H1 (cell line): Measurements from ENCODE around the gene ELOVL5. TPM values are rescaled to one million over a fixed set of nuclear protein-coding genes. Genes with fewer than 3 reads are reported as not detected.

Experiments
- CTCF ChIA-PET: fragments of 300-600 bp; sonication (Branson Sonifier 250); formaldehyde crosslinking; loops from one replicate; lab custom pipeline; 2021; ENCODE audit not compliant: partially characterized antibody; lab: Charles Lee
- POLR2A ChIA-PET: fragments of 300-600 bp; sonication (Branson Sonifier 250); formaldehyde crosslinking; loops from one replicate; lab custom pipeline; 2021; ENCODE audit warnings: inconsistent platforms; ENCODE audit not compliant: partially characterized antibody; lab: Charles Lee
- DNase-seq, 2 experiments: peaks; one replicate each; pipeline versions ENCODE4 v3.0.0 to v3.0.0-alpha.2; 2010 to 2022; ENCODE audit warnings: low spot score in 2 of 2, low read depth in 1 of 2, mixed read lengths in 1 of 2
- FAIRE-seq: peaks from 2 replicates; lab custom pipeline; 2011; peaks lifted over from hg19 to GRCh38; lab: Jason Lieb, UNC
- H2AFZ ChIP-seq: 2 replicates; pipeline ENCODE4 v1.8.1; 2012; ENCODE audit warnings: low read length, inconsistent platforms
- H2AK5ac ChIP-seq: 2 replicates; pipeline ENCODE4 v1.6.1; 2013; ENCODE audit warnings: low read depth, low read length
- H2BK120ac ChIP-seq: replicated peaks from 2 replicates; pipeline ENCODE3; 2013; ENCODE audit warnings: low read depth, low read length, inconsistent platforms
- H2BK12ac ChIP-seq: 2 replicates; pipeline ENCODE4 v1.6.1; 2013; ENCODE audit warnings: low read depth, low read length
- H2BK15ac ChIP-seq: 2 replicates; pipeline ENCODE4 v1.6.1; 2013; ENCODE audit warnings: low read length
- H2BK20ac ChIP-seq: 2 replicates; pipeline ENCODE4 v1.6.1; 2013; ENCODE audit warnings: low read length
- H2BK5ac ChIP-seq: 2 replicates; pipeline ENCODE4 v1.6.1; 2013; ENCODE audit warnings: low read depth, low read length
- H3K14ac ChIP-seq: 2 replicates; pipeline ENCODE4 v1.6.1; 2013; ENCODE audit warnings: inconsistent platforms; ENCODE audit not compliant: insufficient read length
- H3K18ac ChIP-seq: 2 replicates; pipeline ENCODE4 v1.6.1; 2013; ENCODE audit warnings: low read length; ENCODE audit errors: extremely low read depth
- H3K23ac ChIP-seq: 2 replicates; pipeline ENCODE4 v1.6.1; 2013; ENCODE audit warnings: inconsistent platforms; ENCODE audit not compliant: insufficient read length
- H3K23me2 ChIP-seq: 2 replicates; pipeline ENCODE4 v1.6.1; 2013; ENCODE audit warnings: low read depth, low read length
- H3K27ac ChIP-seq: 2 replicates; pipeline ENCODE4 v1.6.1; 2011; ENCODE audit warnings: low read depth, low read length, inconsistent platforms
- H3K27me3 ChIP-seq, 4 experiments: replicated peaks in 1 of 4; 1 replicate in 1 of 4; 2 replicates in 3 of 4; pipeline versions ENCODE4 v1.6.1 to v1.8.1; 2011 to 2013; ENCODE audit warnings: low read length in 3 of 4, mild to moderate bottlenecking in 3 of 4, inconsistent platforms in 2 of 4, mixed read lengths in 2 of 4, moderate library complexity in 1 of 4; ENCODE audit not compliant: control insufficient read depth in 3 of 4, insufficient read depth in 3 of 4; ENCODE audit errors: extremely low read depth in 1 of 4
- H3K36me3 ChIP-seq, 4 experiments: 2 replicates each; pipeline versions ENCODE4 v1.6.1 to v1.8.1; 2011 to 2013; ENCODE audit warnings: mild to moderate bottlenecking in 4 of 4, low read length in 3 of 4, moderate library complexity in 2 of 4, control low read depth in 1 of 4, inconsistent platforms in 1 of 4; ENCODE audit not compliant: insufficient read depth in 4 of 4, control insufficient read depth in 2 of 4
- H3K4ac ChIP-seq: replicated peaks from 2 replicates; pipeline ENCODE3; 2013; ENCODE audit warnings: low read length, low read depth, mixed read lengths, inconsistent platforms; ENCODE audit not compliant: insufficient read length
- H3K4me1 ChIP-seq, 4 experiments: replicated peaks in 1 of 4; 1 replicate in 1 of 4; 2 replicates in 3 of 4; pipeline versions ENCODE4 v1.6.1 to v1.8.1; 2011 to 2013; ENCODE audit warnings: low read length in 3 of 4, inconsistent platforms in 2 of 4, mixed read lengths in 1 of 4; ENCODE audit not compliant: insufficient read depth in 4 of 4, control insufficient read depth in 3 of 4
- H3K4me2 ChIP-seq, 2 experiments: 2 replicates each; pipeline versions ENCODE4 v1.6.1 to v1.8.1; 2011 to 2013; ENCODE audit warnings: low read depth in 2 of 2, low read length in 2 of 2, control low read depth in 1 of 2, inconsistent platforms in 1 of 2, mild to moderate bottlenecking in 1 of 2; ENCODE audit not compliant: insufficient read depth in 1 of 2
- H3K4me3 ChIP-seq, 4 experiments: fragments of 200-600, 300-600 bp in 1 of 4; sonication (generic), shearing (Covaris generic), sonication (Bioruptor Twin) in 1 of 4; 2 replicates each; pipeline versions ENCODE4 v1.5.1 to v1.8.1; 2011 to 2016; ENCODE audit warnings: low read length in 4 of 4, low read depth in 3 of 4, control low read depth in 2 of 4, inconsistent platforms in 2 of 4, mild to moderate bottlenecking in 2 of 4, mixed read lengths in 1 of 4, moderate library complexity in 1 of 4; ENCODE audit not compliant: insufficient read depth in 2 of 4; ENCODE audit errors: extremely low read depth in 1 of 4
- H3K56ac ChIP-seq: replicated peaks from 2 replicates; pipeline ENCODE3; 2013; ENCODE audit warnings: low read depth, mild to moderate bottlenecking, mixed read lengths, low read length, inconsistent platforms; ENCODE audit not compliant: insufficient read length
- H3K79me1 ChIP-seq: 2 replicates; pipeline ENCODE4 v1.6.1; 2013; ENCODE audit warnings: low read depth, low read length, control low read depth
- H3K79me2 ChIP-seq, 2 experiments: 2 replicates each; pipeline versions ENCODE4 v1.6.1 to v1.8.1; 2012 to 2013; ENCODE audit warnings: low read length in 2 of 2, mild to moderate bottlenecking in 2 of 2, inconsistent platforms in 1 of 2; ENCODE audit not compliant: insufficient read depth in 2 of 2, control insufficient read depth in 1 of 2
- H3K9ac ChIP-seq, 4 experiments: replicated peaks in 1 of 4; 1 replicate in 1 of 4; 2 replicates in 3 of 4; pipeline versions ENCODE4 v1.6.1 to v1.8.1; 2011 to 2013; ENCODE audit warnings: low read depth in 3 of 4, low read length in 3 of 4, control low read depth in 2 of 4, mild to moderate bottlenecking in 2 of 4, moderate library complexity in 2 of 4, inconsistent platforms in 1 of 4; ENCODE audit errors: extremely low read depth in 1 of 4
- H3K9me3 ChIP-seq, 2 experiments: 2 replicates each; pipeline versions ENCODE4 v1.6.1 to v1.8.1; 2012 to 2013; ENCODE audit warnings: mild to moderate bottlenecking in 2 of 2, moderate library complexity in 2 of 2, control low read depth in 1 of 2, inconsistent platforms in 1 of 2, low read depth in 1 of 2, low read length in 1 of 2, mixed read lengths in 1 of 2; ENCODE audit not compliant: insufficient read depth in 2 of 2
- H4K20me1 ChIP-seq, 2 experiments: replicated peaks in 1 of 2; 2 replicates each; pipeline versions ENCODE3 to v1.8.1; 2011 to 2013; ENCODE audit warnings: inconsistent platforms in 2 of 2, low read length in 2 of 2, mild to moderate bottlenecking in 1 of 2; ENCODE audit not compliant: insufficient read depth in 2 of 2, control insufficient read depth in 1 of 2
- H4K5ac ChIP-seq: 2 replicates; pipeline ENCODE4 v1.6.1; 2013; ENCODE audit warnings: low read length, low read depth, mixed read lengths, inconsistent platforms; ENCODE audit not compliant: insufficient read length
- H4K8ac ChIP-seq: 2 replicates; pipeline ENCODE4 v1.8.0; 2013; ENCODE audit warnings: mild to moderate bottlenecking, moderate library complexity, low read length, inconsistent platforms; ENCODE audit not compliant: insufficient read depth; ENCODE audit errors: extremely low read depth
- H4K91ac ChIP-seq: replicated peaks from 2 replicates; pipeline ENCODE3; 2013; ENCODE audit warnings: low read length, mixed read lengths, inconsistent platforms; ENCODE audit not compliant: insufficient read length
- GTF2F1 ChIP-seq: IDR thresholded peaks from 2 replicates; pipeline ENCODE4 v1.6.1; 2012; ENCODE audit warnings: low read depth, low read length, improper control_type of control experiment, borderline replicate concordance
- KDM1A ChIP-seq: fragments of 200-600, 300-600 bp; sonication (generic); IDR thresholded peaks from 2 replicates; pipeline ENCODE4 v1.7.1; 2016; ENCODE audit warnings: mild to moderate bottlenecking, low read length, borderline replicate concordance
- MAFK ChIP-seq: IDR thresholded peaks from 2 replicates; pipeline ENCODE4 v1.6.1; 2012; ENCODE audit warnings: low read depth, mild to moderate bottlenecking, improper control_type of control experiment, low read length
- SP2 ChIP-seq: IDR thresholded peaks from 2 replicates; pipeline ENCODE4 v1.6.1; 2012; ENCODE audit warnings: mild to moderate bottlenecking, low read length, inconsistent platforms
- WGBS, 2 experiments: shearing (Covaris generic) in 1 of 2; methylation state at CpG; one replicate each; pipeline versions ENCODE4 v1.1.6 to v1.1.7; 2013 to 2015; ENCODE audit warnings: low lambda C conversion rate in 2 of 2, mixed read lengths in 2 of 2, inconsistent platforms in 1 of 2, low coverage in 1 of 2, missing lambda C conversion rate in 1 of 2; ENCODE audit not compliant: insufficient replicate concordance in 2 of 2, insufficient coverage in 1 of 2, insufficient read length in 1 of 2; ENCODE audit errors: extremely low coverage in 1 of 2, missing lambda C conversion rate in 1 of 2; 5-methylcytosine and 5-hydroxymethylcytosine counted together
- polyA plus RNA-seq, 7 experiments: library from polyadenylated mRNA; depleted of rRNA in 3 of 7; stranded (reverse) in 5 of 7; unstranded in 2 of 7; fragments of >200 nt in 5 of 7; fragments of 200-250 nt in 2 of 7; gene quantifications; 1 replicate in 5 of 7; 2 replicates in 1 of 7; 4 replicates in 1 of 7; pipeline versions ENCODE4 v1.2.1 to v1.2.3, GENCODE V29; 2011 to 2013; ENCODE audit warnings: missing spikeins in 2 of 7, mixed read lengths in 2 of 7
- total RNA-seq: library from RNA; stranded (reverse); fragmentation: NEBNext Ultra II Directional; extraction: Animal tissue kit (Norgen Biotek cat#: 25700); gene quantifications from 2 replicates; pipeline ENCODE4 v1.2.1, GENCODE V29; 2021

Gene ELOVL5
- total and polyA plus RNA-seq, 2 of the 8 experiments (the other 6 are each of a cell fraction or from before 2014, with no cell fraction given): 113 to 156 TPM

- Histone ChIP-seq H3K14ac (no peak overlapping the region), H2AFZ (no peak overlapping the region), H3K4me1 (no peaks in the 10 kb centered on the region), H4K20me1 (no peaks in the 10 kb centered on the region), H2BK120ac (no peak overlapping the region), H2BK5ac (no peak overlapping the region), H3K79me1 (no peaks in the 10 kb centered on the region), H3K4me3 (no peak overlapping the region), H3K23me2 (no peaks in the 10 kb centered on the region), H4K5ac (no peak overlapping the region), H3K56ac (no peak overlapping the region), H3K18ac (no peak overlapping the region), H3K9ac (no peak overlapping the region), H2BK12ac (no peak overlapping the region), H3K79me2 (no peaks in the 10 kb centered on the region), H3K23ac (no peak overlapping the region), H4K8ac (no peak overlapping the region), H3K4ac (no peak overlapping the region), H4K91ac (no peak overlapping the region), H2BK15ac (no peak overlapping the region), H3K27me3 (no peaks in the 10 kb centered on the region), H3K9me3 (peaks cover 6 to 7% of the 10 kb centered on the region in 2 experiments; a peak in 3 of 4 replicates), H2AK5ac (no peak overlapping the region), H3K36me3 (no peaks in the 10 kb centered on the region), H3K4me2 (no peak overlapping the region), H3K27ac (no peak overlapping the region), H2BK20ac (no peak overlapping the region)
- DNase-seq: no peak
- no peak for FAIRE-seq
- ChIA-PET POLR2A (no interaction called here), CTCF (no interaction called here)
- 80% methylated on average over 5 of the region's 5 CpGs; no CpG with 5 or more reads in 1 of the 2 experiments for WGBS, 2 experiments
- TF ChIP-seq GTF2F1 (no peak), MAFK (no peak), KDM1A (no peak), SP2 (no peak)
These were observed 33.7 kb upstream of the ELOVL5 start for GRCh38 chr6:53382421-53382820.
